CMK (cell line): ENCODE data around the gene GPR63.

Source experiments
- DNase-seq: peaks from one replicate; pipeline ENCODE4 v3.0.0-alpha.2; 2010; ENCODE audit warnings: low read depth

GPR63 gene

DNA sequence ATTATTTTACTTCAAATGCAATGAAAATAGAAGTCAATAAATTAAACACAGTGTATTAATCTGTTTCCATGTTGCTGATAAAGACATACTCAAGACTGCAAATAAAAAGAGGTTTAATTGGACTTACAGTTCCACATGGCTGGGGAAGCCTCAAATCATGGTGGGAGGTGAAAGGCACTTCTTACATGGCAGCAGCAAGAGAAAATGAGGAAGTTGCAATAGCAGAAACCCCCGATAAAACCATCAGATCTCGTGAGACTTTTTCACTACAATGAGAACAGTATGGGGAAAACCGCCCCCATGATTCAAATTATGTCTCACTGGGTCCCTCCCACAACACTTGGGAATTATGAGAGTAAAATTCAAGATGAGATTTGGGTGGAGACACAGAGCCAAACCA, 82.2 kb downstream of the GPR63 start:
- no peak for DNase-seq

DNA sequence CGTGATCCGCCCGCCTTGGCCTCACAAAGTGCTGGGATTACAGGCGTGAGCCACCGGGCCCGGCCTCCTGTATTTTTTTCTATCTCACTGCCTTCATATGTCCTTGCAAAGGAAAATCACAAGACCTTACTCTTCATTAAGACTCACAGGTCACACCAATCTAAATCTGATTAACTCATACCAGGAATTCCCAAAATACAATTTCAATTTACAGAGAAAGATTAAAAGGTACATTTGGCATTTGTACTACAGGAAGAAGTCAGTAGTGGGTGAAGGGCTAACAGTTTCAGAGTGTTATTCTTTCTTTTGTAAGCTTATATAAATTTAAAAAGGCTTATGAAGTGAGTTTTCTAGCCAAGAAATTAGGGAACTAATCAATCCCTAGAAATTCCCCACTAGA, 87.4 kb downstream of the GPR63 start:
- no peak for DNase-seq
